GM06990 (cell line): ENCODE results near the gene NR2E1.

Experiments used
- DNase-seq: peaks from one replicate; pipeline ENCODE4 v3.0.0-alpha.2; 2011; ENCODE audit not compliant: insufficient read length; ENCODE audit errors: extremely low read depth
- H3K27me3 ChIP-seq: replicated peaks from 2 replicates; pipeline ENCODE4 v1.6.0; 2011; ENCODE audit warnings: low read length; ENCODE audit not compliant: control insufficient read depth, insufficient read depth
- H3K36me3 ChIP-seq: 2 replicates; pipeline ENCODE4 v1.5.1; 2011; ENCODE audit warnings: low read length; ENCODE audit not compliant: control insufficient read depth, insufficient read depth
- H3K4me3 ChIP-seq: replicated peaks from 2 replicates; pipeline ENCODE4 v1.5.1; 2011; ENCODE audit warnings: low read depth, mild to moderate bottlenecking, control low read depth, low read length
- CTCF ChIP-seq: IDR thresholded peaks from 2 replicates; pipeline ENCODE4 v1.5.1; 2011; ENCODE audit warnings: low read length, control low read depth, mild to moderate bottlenecking, inconsistent platforms; ENCODE audit not compliant: insufficient read depth, poor library complexity, severe bottlenecking

Gene NR2E1

GRCh38 chr6:108134213-108134970 is 31.4 kb upstream of the NR2E1 start:
- no peaks in the 10 kb centered on the region for H3K36me3 ChIP-seq
- TF ChIP-seq CTCF, result no peak
- H3K4me3 ChIP-seq, result no peak overlapping the region
- H3K27me3 ChIP-seq, result no peaks in the 10 kb centered on the region; the same call in 1 of the 2 replicates
- no peak for DNase-seq

- no peaks in the 10 kb centered on the region for H3K36me3 ChIP-seq
- no peak for TF ChIP-seq CTCF
- no peak overlapping the region for H3K4me3 ChIP-seq
- no peaks in the 10 kb centered on the region for H3K27me3 ChIP-seq
- DNase-seq, result no peak
These were observed 23.6 kb upstream of the NR2E1 start for GRCh38 chr6:108142240-108142639.

- H3K4me3 ChIP-seq, result no peak overlapping the region
- H3K36me3 ChIP-seq, result no peaks in the 10 kb centered on the region
- no peak for DNase-seq
- TF ChIP-seq CTCF, result no peak
- no peaks in the 10 kb centered on the region; the same call in 1 of the 2 replicates for H3K27me3 ChIP-seq
These were observed 20.2 kb upstream of the NR2E1 start for GRCh38 chr6:108145639-108146038.

- H3K36me3 ChIP-seq, result no peaks in the 10 kb centered on the region
These were observed 13.4 kb upstream of the NR2E1 start for GRCh38 chr6:108152446-108152845.

GRCh38 chr6:108156180-108156937 is 9.5 kb upstream of the NR2E1 start:
- no peak for TF ChIP-seq CTCF
- Histone ChIP-seq H3K4me3 (no peak overlapping the region), H3K36me3 (no peaks in the 10 kb centered on the region), H3K27me3 (no peaks in the 10 kb centered on the region; the same call in none of the 2 replicates)
- DNase-seq, result no peak

More at GRCh38 chr6:108152446-108152845, 13.4 kb upstream of the NR2E1 start:
- Histone ChIP-seq H3K4me3 (no peak overlapping the region), H3K27me3 (no peaks in the 10 kb centered on the region; the same call in none of the 2 replicates)
- no peak for DNase-seq
- no peak for TF ChIP-seq CTCF
